Measurements from ENCODE around the gene VTA1. TPM values are rescaled to one million over a fixed set of nuclear protein-coding genes. Genes with fewer than 3 reads are reported as not detected.
"Not testable (repeated sequence)": the region's sequence is repeated elsewhere in the genome, so short reads cannot be mapped to it uniquely, and the experiment has no call there.

Gene VTA1
- polyA plus RNA-seq, 3 donors = 14.0 to 31.4 (median 22.2) TPM

DNA sequence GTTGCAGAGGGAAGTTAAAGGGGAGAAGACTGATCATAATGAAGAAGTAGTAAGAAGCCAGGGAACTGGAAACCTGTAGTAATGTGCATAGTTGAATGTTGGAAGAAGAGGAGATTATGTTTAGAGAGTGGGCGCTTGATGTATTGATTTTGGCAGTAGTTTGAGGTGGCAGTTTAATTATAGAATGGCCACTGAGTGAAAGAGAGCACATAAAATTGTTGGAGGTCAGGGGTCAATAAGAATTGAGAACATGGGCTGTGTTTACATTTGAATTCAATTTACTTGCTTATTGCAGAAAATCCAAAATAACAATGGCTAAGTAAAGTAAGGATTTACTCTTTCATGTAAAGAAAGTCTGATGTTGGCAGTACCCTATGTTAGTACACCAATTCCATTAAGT lies 15.7 kb downstream of the VTA1 start:
- H3K27ac ChIP-seq (ENCODE audit: low read depth, low read length) = no peak overlapping the region
- 43 to 95% (median 85%) methylated on average over 1 of the region's 1 CpG for WGBS, 3 donors

DNA sequence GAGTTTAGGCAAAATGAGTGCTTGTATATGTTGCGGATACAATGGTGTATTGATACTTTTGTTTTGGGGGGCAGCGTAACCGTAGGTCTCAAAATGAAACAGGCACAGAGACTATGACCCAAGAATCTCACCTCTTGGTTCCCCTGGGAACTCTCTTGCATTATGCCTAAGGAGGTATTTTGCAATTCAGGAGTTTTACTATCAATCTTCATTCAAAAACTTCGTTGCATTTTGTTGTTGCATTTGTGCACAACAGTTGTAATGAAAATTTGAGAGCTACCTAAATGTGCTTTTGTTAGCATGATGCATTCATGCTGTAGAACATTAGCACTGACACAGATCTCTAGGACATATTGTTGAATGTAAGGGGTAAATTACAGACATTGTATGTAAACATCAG lies 18.2 kb downstream of the VTA1 start:
- WGBS, 3 donors = 79 to 92% (median 89%) methylated on average over 4 of the region's 4 CpGs

DNA sequence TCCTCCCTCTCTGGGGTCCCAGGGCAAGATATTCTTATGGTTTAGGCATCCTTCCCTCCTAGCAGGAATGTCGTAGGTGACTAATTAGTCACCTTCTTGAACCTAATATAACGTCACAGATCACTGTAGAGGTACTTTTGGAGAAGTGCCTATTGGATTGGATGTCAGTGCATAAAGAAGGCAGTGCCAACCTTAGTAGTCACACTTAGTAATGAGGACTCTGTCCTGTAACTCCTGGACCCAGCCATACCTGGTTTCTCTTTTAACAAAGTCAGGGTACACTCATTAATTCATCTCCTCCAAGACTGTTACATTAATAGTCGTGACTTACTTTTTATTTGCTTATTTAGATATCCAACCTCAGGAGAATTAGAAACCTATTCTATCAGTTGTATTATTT lies 20.0 kb downstream of the VTA1 start:
- WGBS, 3 donors = 77 to 88% (median 79%) methylated on average over 3 of the region's 3 CpGs
- H3K27ac ChIP-seq (ENCODE audit: low read depth, low read length) = no peak overlapping the region

More for the DNA sequence above, 18.2 kb downstream of the VTA1 start:
- no peak overlapping the region for H3K27ac ChIP-seq (ENCODE audit: low read depth, low read length)

DNA sequence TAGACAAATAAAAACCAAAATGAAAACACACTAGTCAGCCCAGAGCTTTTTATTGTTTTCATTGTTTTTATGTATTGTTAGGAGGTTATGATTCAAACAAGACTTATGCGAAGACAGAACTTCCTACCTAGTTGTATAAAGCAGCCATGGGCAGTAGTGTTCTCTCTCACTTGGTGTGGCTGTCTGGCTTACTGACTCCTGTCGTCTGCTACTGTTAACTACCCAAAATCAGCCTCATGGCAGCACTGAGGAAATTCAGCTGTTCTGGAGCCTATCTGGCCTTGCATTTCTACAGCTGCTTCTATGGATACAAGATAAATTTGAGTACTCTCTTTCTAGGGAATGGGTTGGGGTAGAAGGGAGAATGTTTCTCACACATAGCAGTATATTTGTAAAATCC lies 20.4 kb downstream of the VTA1 start:
- 75 to 86% (median 78%) methylated on average over 2 of the region's 2 CpGs for WGBS, 3 donors
- H3K27ac ChIP-seq (ENCODE audit: low read depth, low read length) = no peak overlapping the region

DNA sequence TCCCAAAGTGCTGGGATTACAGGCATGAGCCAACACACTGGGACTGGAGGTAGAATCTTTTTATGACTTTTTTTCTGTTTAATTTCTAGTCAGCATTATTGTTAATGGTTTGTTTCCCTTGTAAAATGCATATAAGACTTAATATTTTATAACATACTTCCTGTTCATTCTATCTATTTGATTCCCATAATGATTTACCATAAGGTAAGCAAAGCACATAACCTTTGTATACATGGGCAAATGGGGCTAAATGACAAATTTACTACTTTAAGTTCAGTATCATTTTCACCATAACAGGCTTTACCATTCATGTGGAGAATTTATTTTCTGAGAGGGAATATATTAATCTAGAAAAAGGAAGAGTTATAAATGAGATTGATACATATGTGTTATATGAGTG lies 24.3 kb downstream of the VTA1 start:
- H3K27ac ChIP-seq (ENCODE audit: low read depth, low read length) = no peak overlapping the region

DNA sequence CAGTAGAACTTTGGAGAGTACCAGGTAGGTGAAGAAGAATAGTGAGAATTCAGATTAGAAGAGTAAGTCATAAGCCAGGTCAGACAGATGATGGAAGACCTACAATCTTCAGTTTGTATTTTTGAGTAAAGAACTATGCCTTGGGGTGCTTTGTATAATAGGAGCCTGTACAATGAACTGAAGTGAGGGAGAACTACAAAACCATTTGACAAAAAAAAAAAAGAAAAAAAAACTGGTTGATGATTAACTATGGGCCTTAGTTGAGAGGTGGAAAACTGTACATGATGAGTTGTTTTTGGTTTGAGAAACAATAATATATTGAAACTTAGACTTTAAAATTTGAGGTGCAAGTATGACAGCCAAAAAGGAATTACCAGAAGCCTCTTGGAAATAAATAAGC lies 25.7 kb downstream of the VTA1 start:
- no peak overlapping the region for H3K27ac ChIP-seq (ENCODE audit: low read depth, low read length)

DNA sequence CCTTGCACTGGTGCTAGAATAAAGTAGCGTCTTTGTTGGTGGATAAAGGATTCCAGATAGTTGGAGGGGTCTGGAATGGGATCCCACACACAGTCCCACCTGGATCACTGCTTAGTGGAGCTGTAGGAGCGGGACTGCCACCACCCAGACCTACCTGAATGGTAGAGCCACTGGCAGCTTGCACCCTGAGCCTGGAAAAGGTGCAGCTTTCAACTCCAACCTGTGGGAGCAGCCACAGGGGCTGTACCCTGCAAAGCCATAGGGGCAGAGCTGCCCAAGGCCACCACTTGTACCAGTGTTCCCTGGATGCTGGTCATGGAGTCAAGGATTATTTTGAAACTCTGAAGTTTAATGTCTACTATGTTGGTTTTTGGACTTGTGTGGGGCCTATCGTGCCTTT lies 26.9 kb downstream of the VTA1 start:
- 96 to 99% (median 96%) methylated on average over 3 of the region's 3 CpGs for WGBS, 3 donors

DNA sequence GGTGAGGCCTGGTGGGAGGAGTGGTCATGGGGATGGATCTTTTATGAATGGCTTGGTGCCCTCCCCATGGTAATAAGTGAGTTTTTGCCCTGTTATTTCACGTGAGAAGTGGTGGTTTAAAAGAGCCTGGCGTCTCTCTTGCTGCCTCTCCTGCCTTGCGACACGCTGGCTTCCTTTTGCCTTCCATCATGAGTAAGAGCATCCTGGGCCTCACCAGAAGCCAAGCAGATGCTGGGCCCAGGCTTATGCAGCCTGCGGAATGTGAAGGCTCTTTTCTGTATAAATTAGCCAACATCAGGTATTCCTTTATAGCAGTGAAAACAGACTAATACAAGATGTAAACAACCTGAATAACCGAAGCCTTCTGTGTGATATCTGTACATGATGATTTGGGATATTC lies 27.6 kb downstream of the VTA1 start:
- no peak overlapping the region for H3K27ac ChIP-seq (ENCODE audit: low read depth, low read length)
- WGBS, 3 donors = 71 to 93% (median 79%) methylated on average over 6 of the region's 6 CpGs

More for the DNA sequence above, 26.9 kb downstream of the VTA1 start:
- H3K27ac ChIP-seq (ENCODE audit: low read depth, low read length) = no peak overlapping the region

DNA sequence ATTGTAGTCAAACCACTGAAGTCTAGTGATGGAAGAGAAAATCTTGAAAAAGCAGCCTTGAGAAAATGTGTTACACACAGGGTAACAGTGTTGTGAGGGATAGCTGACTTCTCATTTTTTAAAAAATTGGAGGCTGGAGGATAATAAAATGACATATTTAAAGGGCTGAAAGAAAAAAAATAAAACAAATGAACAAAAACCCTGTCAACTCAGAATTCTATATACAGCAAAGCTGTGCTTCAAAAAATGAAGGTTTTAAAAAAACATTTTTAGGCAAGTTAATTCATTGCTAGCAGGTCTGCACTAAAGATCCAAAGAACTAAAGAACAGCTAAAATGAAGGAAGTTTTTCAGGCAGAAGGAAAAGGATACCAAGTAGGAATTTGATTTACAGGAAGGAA lies 31.1 kb downstream of the VTA1 start:
- H3K27ac ChIP-seq (ENCODE audit: low read depth, low read length) = no peak overlapping the region

DNA sequence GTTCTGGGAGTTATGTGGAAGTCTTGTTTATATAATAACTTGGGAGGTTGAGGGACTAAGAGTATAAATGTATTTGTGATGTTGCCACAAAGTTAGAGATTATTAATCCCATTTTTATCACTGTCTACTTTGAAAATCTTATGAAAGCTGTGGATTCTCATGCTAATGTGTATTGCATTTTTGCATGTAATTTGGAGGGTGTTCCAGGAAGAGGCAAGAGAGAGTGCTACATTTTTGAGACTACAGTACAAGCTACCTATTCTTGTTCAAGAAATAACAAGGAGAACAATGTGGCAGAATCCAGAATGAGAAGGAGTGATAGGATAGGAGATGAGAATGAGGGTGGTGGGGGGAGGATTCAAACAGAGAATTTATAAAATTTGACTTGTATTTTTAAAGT lies 34.9 kb downstream of the VTA1 start:
- H3K27ac ChIP-seq (ENCODE audit: low read depth, low read length) = no peak overlapping the region

DNA sequence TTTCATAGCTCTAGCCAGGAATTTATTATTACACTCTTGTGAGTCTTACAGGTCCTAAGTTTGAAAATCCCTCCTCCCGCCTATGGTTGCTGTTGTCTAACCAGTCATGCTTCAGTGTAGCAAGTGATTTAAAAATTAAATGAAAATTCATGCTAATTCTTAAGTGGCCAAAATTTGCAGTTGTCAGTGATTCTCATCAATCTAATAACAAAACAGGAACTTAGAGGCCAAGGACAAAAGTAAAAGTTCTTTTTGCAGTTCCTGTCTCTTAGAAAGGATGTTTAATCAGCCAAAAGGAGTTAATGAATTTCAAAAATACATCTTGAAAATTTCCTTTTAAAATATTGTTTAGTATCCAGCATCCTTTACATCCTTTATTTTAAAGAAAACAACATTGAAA lies 36.3 kb downstream of the VTA1 start:
- 92 to 100% (median 94%) methylated on average over 1 of the region's 1 CpG for WGBS, 3 donors
- no peak overlapping the region for H3K27ac ChIP-seq (ENCODE audit: low read depth, low read length)

DNA sequence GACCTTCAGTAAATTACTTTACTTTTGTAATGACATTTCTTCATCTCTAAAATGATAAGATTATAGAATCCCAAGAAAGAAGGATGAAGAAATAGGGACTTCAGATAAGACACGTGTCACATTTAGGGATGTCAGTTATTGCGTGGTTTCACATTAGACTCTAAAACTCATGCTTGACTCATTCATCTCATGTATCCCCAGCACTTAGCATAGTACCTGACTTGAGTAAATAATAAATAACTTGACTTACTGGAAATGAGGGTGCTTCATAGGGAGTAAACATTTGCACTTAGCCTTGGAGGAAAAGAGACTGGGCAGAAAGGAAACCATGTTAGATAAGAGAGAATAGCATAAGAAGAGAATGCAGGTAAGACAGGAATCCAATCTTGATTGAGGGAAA lies 37.2 kb downstream of the VTA1 start:
- H3K27ac ChIP-seq (ENCODE audit: low read depth, low read length) = no peak overlapping the region
- WGBS, 3 donors = 78 to 90% (median 88%) methylated on average over 2 of the region's 2 CpGs

DNA sequence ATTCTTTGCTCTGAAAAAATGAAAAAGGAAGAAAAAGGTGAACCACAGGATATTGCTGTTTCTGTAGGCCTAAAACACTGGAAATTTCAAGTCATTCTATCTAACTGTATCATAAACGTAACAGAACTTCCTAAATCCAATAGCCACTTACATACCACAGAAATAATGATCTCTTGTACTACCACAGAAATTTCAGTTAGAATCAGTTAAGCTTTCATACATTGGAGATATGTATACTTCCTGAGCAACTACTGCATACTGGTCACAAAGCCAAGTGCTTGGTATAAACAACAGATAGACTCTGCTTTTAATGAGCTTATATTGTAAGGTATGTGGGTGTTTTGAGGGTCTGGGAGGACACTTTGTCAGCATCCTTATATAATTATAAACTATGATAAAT lies 38.6 kb downstream of the VTA1 start:
- no peak overlapping the region for H3K27ac ChIP-seq (ENCODE audit: low read depth, low read length)
- WGBS, 3 donors = 67 to 97% (median 84%) methylated on average over 1 of the region's 1 CpG

DNA sequence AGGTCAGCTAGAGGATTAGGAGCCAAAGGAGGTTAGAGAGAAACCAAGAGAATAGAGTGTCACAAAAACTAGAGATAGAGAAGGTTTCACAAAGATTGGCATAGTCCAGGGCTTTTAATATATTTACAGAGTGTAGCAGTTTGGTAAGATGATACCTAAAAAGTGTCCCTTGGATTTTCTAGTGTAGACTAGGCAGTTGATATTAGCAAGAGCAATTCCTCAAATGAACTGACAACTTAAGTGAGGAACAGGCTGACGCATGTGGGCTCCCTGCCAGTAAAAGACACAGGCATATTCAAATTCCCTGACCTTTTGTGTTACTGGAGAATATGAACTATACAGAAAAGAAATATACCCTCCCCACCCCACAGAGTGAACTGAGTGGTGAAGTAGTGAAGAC lies 40.1 kb downstream of the VTA1 start:
- WGBS, 3 donors = 32 to 50% (median 42%) methylated on average over 1 of the region's 1 CpG
- H3K27ac ChIP-seq (ENCODE audit: low read depth, low read length) = no peak overlapping the region

DNA sequence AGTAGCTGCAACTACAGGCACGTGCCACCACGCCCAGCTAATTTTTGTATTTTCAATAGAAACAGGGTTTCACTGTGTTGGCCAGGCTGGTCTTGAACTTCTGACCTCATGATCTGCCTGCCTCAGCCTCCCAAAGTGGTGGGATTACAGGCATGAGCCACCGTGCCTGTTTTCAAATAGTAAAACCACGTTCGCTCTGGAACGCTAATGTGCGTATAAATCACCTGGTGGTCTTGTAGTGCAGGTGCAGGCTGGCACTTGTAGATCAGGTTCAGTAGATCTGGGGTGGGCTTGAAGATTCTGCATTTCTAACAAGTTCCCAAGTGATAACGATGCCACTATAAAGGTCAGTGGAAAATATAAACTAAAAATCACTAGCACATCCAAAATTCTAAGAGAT lies 41.3 kb downstream of the VTA1 start:
- not testable (repeated sequence) for H3K27ac ChIP-seq (ENCODE audit: low read depth, low read length)
- WGBS, 3 donors = 94 to 97% (median 96%) methylated on average over 8 of the region's 8 CpGs

DNA sequence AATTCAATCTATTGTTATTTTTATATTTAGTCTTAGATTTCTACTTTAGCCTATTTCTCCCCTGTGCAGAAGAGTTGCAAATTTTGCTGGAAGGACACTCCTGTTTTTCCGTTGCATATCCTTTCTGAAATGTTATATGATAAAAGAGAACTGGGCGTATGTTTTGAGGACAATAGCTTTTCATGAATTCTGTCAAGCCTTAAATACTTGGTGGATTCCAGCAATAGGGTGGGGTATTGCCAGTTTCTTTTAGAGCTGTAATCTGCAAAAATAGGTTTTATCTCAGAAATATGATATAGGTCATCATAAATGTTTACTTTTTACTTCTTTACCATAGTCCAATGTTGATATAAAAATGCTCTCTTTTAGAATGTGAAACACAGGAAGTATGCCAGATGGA lies 42.0 kb downstream of the VTA1 start:
- WGBS, 3 donors = 68 to 95% (median 93%) methylated on average over 2 of the region's 2 CpGs
- no peak overlapping the region for H3K27ac ChIP-seq (ENCODE audit: low read depth, low read length)

DNA sequence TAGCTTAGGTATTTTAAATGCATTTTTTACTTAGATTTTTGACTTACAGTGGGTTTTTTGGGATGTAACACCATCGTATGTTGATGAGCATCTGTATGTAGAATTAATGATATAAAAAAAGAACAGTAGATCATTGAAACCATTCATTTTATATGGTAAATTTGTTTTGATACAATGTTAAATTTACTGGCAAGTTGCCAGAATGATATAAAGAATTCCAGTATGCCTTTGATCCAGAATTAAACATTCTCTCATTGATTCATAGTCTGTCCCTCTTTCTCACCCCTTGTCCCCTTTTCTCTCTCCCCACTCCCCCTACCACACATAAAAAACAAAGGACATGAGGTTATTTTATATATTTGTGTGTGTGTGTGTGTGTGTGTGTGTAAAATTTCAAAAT lies 45.3 kb downstream of the VTA1 start:
- WGBS, 3 donors = 90 to 97% (median 91%) methylated on average over 1 of the region's 1 CpG
- no peak overlapping the region for H3K27ac ChIP-seq (ENCODE audit: low read depth, low read length)

DNA sequence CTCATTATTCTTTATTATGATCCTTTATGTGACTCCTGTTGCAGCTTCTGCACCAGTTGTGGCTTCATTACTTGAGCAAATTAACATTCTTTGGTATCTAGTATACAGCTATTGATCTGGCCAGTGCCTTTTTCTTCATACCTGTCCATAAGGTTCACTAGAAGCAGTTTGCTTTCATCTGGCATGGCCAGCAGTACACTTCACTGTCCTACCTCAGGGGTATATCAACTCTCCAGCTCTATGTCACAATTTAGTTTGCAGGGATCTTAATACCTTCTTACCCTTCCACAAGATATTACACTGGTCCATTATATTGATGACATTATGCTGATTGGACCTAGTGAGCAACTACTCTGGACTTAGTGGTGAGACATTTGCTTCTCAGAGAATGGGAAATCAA lies 46.6 kb downstream of the VTA1 start:
- H3K27ac ChIP-seq (ENCODE audit: low read depth, low read length) = no peak overlapping the region

DNA sequence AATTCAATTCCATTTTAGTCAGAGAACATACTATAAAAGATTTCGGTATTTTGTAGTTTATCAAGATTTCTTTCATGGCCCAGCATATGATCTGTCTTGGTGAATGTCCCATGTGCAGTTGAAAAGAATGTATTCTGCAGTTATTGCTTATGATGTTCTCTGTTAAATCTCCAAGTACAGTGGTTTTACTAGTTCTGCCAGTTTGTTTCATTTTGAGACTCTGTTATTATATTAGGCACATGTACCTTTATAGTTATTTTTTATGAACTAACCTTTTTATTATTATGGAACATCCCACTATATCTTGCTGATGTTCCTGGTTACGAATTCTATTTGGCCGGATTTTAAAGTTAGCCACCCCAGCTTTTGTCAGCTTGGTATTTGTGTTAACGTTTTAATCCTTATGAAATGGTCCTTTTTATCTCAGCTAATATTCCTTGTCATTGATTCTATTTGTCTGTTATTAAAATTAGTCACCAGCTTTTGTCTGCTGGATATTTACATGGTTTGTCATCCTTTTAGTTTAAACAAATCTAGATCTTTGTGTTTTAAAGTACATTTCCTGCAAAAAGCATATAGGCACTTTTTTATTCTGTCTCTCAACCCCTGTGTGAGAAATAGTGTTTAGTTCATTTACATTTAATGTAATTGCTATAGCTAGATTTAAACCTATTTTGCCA lies 48.9 kb downstream of the VTA1 start:
- no peak overlapping the region for H3K27ac ChIP-seq (ENCODE audit: low read depth, low read length)
- WGBS, 3 donors = 91 to 96% (median 93%) methylated on average over 4 of the region's 4 CpGs

DNA sequence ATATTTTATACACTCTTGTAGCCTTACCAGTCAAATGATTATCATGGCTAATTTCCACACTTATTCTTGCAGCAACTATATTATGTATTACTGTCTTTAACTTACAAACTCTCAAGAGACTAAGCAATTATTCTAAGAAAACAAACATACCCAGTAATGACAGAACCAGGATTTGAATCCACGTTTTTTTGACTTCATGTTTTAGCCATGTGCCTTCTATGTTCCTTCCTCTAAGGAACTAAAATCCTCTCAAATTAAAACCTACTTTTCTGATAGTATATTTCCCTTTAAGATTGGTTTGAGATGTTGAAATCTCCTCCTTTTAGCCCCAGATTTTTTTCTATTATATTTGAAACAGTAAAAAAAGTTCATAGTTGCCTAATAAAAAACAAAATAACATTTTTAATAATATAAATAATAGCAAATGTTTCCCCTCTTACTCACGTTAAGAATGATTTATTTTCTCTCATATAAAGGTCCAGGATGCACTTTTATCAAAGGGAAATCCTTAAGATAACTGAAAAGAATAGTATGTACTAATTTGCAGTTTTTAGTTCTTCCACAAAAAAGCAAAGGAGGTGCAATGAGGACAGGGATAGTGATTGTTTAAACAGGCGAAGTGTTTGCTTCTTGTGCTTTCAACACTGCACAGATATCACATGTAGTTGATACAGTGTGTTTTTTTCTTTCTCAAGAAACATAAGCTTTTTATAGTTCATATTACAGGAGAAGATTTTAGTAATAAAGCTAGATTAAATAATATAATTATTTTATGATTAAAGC lies 54.0 kb downstream of the VTA1 start:
- H3K27ac ChIP-seq (ENCODE audit: low read depth, low read length) = no peak overlapping the region
- WGBS, 3 donors = 55 to 61% (median 56%) methylated on average over 3 of the region's 3 CpGs

All from adipose tissue (tissue), 3 donors.